ENCODE measurements around the gene AGPAT4.

AGPAT4 gene

DNA sequence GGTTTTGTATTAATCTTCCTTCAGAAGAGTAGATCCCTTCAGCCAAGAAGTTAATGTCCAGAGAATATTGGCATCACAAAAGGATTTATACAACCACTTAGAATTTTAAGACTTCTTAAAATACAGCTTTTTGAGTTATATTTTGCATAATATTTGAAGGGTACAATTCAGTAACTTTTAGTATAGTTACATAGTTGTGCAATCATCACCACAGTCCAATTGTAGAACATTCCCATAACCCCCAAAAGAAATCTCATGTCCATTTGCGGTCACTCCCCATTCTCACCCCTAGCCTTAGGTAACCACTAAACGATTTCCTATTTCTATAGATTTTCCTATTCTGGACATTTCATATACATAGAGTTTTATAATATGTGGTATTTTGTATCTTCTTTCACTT is 155.9 kb downstream of the AGPAT4 start:
- DNase-seq (ENCODE audit: low read depth), result no peak
- H3K4me3 ChIP-seq (ENCODE audit: low read depth, low read length), result no peak overlapping the region
- TF ChIP-seq, protein P1, sequence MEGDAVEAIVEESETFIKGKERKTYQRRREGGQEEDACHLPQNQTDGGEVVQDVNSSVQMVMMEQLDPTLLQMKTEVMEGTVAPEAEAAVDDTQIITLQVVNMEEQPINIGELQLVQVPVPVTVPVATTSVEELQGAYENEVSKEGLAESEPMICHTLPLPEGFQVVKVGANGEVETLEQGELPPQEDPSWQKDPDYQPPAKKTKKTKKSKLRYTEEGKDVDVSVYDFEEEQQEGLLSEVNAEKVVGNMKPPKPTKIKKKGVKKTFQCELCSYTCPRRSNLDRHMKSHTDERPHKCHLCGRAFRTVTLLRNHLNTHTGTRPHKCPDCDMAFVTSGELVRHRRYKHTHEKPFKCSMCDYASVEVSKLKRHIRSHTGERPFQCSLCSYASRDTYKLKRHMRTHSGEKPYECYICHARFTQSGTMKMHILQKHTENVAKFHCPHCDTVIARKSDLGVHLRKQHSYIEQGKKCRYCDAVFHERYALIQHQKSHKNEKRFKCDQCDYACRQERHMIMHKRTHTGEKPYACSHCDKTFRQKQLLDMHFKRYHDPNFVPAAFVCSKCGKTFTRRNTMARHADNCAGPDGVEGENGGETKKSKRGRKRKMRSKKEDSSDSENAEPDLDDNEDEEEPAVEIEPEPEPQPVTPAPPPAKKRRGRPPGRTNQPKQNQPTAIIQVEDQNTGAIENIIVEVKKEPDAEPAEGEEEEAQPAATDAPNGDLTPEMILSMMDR (IDR thresholded peaks at IDR 0.05; ENCODE audit: low read depth, low read length), result no peak
- TF ChIP-seq MYC (IDR thresholded peaks at IDR 0.05; ENCODE audit: low read depth, low read length), result no peak
- TF ChIP-seq, protein P2, sequence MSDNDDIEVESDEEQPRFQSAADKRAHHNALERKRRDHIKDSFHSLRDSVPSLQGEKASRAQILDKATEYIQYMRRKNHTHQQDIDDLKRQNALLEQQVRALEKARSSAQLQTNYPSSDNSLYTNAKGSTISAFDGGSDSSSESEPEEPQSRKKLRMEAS (IDR thresholded peaks at IDR 0.05; ENCODE audit: low read depth, low read length), result no peak
- no peak for TF ChIP-seq POLR2A (IDR thresholded peaks at IDR 0.05; ENCODE audit: extremely low read depth, insufficient read length)

DNA sequence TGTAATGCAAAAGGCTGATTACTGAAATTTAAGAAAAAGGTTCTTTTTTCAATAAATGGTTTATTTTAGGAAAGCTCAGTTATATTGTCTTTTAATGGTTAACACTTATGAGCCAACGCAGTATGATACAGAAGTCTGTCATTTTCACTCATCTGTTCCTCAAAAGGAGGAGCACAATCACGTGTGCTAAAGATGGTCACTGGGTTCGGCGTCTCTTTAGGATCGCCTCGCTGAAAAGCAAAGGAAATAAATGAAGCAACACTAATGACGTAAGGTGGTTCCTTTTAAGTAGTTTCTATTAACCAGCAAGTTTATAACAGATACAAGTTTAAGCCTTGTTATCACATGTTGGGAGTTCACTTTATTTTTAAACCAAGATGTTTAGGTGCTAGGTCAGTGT is 156.6 kb downstream of the AGPAT4 start:
- TF ChIP-seq, protein P2 (IDR thresholded peaks at IDR 0.05; ENCODE audit: low read depth, low read length), result no peak
- TF ChIP-seq MYC (IDR thresholded peaks at IDR 0.05; ENCODE audit: low read depth, low read length) (no peak), POLR2A (IDR thresholded peaks at IDR 0.05; ENCODE audit: extremely low read depth, insufficient read length) (no peak)
- TF ChIP-seq, protein P1 (IDR thresholded peaks at IDR 0.05; ENCODE audit: low read depth, low read length), result no peak
- H3K4me3 ChIP-seq (ENCODE audit: low read depth, low read length), result no peak overlapping the region
- DNase-seq (ENCODE audit: low read depth), result no peak

DNA sequence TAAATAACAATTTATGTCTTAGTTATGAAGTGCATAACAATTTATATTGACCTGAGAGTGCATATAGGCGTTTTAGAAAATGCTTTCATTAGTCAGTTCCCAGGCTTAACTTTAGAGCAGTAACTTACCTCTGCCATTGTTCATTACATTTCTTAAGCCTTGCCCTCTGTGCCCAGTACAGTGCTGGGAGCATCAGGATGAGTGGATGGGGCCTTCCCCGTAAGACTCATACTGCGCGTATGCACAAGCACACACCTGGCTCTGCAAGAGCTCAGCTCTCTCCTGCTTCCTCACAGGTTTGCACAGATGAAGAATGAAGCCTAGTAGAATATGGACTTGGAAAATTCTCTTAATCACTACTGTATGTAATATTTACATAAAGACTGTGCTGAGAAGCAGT is 157.3 kb downstream of the AGPAT4 start:
- H3K4me3 ChIP-seq (ENCODE audit: low read depth, low read length), result no peak overlapping the region
- no peak for TF ChIP-seq POLR2A (IDR thresholded peaks at IDR 0.05; ENCODE audit: extremely low read depth, insufficient read length)
- TF ChIP-seq, protein P1 (IDR thresholded peaks at IDR 0.05; ENCODE audit: low read depth, low read length), result no peak
- no peak for TF ChIP-seq MYC (IDR thresholded peaks at IDR 0.05; ENCODE audit: low read depth, low read length)
- TF ChIP-seq, protein P2 (IDR thresholded peaks at IDR 0.05; ENCODE audit: low read depth, low read length), result no peak
- DNase-seq (ENCODE audit: low read depth), result no peak

DNA sequence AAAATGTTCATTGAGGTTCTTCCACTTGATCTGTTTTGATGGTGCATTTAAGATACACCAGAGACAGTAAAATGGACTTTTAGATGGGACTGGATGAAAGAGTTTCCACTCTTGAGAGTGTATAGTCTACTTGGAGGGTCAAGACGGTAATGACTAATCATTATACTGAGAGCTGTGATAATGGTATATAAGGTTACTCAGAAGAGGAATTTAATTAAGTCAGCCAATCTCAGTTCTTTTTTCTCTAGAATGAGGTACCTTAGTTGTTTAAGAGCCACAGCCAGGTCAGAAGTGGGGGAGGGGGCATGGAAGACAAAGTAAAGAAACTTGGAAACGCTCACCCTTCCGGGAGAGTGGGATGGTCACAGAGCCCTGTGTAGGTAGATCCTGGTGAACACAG is 158.4 kb downstream of the AGPAT4 start:
- TF ChIP-seq, protein P1 (IDR thresholded peaks at IDR 0.05; ENCODE audit: low read depth, low read length), result no peak
- TF ChIP-seq, protein P2 (IDR thresholded peaks at IDR 0.05; ENCODE audit: low read depth, low read length), result no peak
- TF ChIP-seq POLR2A (IDR thresholded peaks at IDR 0.05; ENCODE audit: extremely low read depth, insufficient read length), result no peak
- no peak for TF ChIP-seq MYC (IDR thresholded peaks at IDR 0.05; ENCODE audit: low read depth, low read length)
- H3K4me3 ChIP-seq (ENCODE audit: low read depth, low read length), result no peak overlapping the region
- no peak for DNase-seq (ENCODE audit: low read depth)

DNA sequence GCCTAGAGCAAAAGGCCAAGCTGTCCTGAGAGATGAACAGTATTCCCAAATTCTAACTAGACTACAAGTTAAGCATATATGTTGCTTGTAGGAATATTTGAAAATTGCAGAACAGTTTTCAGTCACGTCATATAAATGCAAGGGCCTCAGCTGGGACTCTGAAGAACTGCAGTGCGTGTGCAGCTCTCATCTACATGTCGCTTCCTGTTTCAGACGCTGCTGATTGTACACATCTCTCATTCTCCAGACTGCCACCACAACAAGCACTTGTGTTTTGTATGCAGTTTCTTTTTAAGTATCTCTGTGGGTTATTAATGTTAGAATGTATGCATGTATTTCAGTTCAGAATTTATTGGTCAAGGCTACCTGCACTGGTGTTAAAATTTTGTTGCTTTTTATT is 162.6 kb downstream of the AGPAT4 start:
- TF ChIP-seq POLR2A (IDR thresholded peaks at IDR 0.05; ENCODE audit: extremely low read depth, insufficient read length), result no peak
- TF ChIP-seq, protein P1 (IDR thresholded peaks at IDR 0.05; ENCODE audit: low read depth, low read length), result no peak
- no peak for TF ChIP-seq MYC (IDR thresholded peaks at IDR 0.05; ENCODE audit: low read depth, low read length)
- TF ChIP-seq, protein P2 (IDR thresholded peaks at IDR 0.05; ENCODE audit: low read depth, low read length), result no peak
- DNase-seq (ENCODE audit: low read depth), result no peak
- H3K4me3 ChIP-seq (ENCODE audit: low read depth, low read length), result no peak overlapping the region

All from NB4 (cell line).